ENCODE results near the gene GRM7.

The GRM7 gene

DNA sequence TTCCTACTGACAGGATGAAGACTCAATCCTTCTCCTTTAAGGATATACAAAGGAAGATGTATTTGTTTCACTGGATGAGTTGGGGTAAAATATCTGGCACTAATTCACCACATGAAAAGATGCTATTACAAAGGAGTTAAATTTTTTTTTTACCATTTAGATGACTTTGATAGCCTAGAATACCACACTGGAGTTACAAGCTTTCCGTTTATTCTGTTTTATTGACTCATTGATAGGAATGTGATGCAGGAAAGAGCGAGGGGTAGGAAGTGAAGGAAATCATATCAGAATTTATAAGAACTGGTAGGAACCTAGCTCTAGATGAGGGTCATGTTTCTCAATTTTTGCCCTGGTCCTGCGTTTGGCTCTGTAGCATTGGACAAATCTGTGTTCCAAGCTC, 427.2 kb downstream of the GRM7 start:
- TF ChIP-seq, protein P1, sequence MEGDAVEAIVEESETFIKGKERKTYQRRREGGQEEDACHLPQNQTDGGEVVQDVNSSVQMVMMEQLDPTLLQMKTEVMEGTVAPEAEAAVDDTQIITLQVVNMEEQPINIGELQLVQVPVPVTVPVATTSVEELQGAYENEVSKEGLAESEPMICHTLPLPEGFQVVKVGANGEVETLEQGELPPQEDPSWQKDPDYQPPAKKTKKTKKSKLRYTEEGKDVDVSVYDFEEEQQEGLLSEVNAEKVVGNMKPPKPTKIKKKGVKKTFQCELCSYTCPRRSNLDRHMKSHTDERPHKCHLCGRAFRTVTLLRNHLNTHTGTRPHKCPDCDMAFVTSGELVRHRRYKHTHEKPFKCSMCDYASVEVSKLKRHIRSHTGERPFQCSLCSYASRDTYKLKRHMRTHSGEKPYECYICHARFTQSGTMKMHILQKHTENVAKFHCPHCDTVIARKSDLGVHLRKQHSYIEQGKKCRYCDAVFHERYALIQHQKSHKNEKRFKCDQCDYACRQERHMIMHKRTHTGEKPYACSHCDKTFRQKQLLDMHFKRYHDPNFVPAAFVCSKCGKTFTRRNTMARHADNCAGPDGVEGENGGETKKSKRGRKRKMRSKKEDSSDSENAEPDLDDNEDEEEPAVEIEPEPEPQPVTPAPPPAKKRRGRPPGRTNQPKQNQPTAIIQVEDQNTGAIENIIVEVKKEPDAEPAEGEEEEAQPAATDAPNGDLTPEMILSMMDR (IDR thresholded peaks at IDR 0.05; ENCODE audit: borderline replicate concordance, control extremely low read depth, extremely low read depth, insufficient read depth, missing control alignments) = no peak
- in situ Hi-C loops (cut with MboI; ENCODE audit: low sequenced_read_pairs, unreplicated experiment) = no loop called here

DNA sequence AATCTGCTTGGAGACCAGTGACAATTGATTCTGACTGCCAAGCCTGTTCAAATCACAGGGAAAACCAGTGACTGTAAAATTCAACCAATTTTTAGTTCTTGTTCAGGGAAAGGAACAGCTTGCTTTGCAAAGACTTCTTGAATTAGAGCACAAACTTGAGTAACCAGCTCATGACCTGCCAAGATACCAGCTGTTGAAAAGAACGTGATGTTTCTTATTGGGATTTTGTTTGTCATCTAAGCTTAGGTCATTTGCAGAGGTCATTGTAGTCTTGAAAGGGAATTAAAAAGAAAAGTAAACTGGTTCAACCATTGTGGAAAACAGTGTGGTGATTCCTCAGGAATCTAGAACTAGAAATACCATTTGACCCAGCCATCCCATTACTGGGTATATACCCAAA, 428.2 kb downstream of the GRM7 start:
- no peak for DNase-seq (ENCODE audit: low spot score)
- in situ Hi-C loops (cut with MboI; ENCODE audit: low sequenced_read_pairs, unreplicated experiment) = no loop called here
- TF ChIP-seq, protein P1 (IDR thresholded peaks at IDR 0.05; ENCODE audit: borderline replicate concordance, control extremely low read depth, extremely low read depth, insufficient read depth, missing control alignments) = no peak

More for the DNA sequence above, 427.2 kb downstream of the GRM7 start:
- no peak for DNase-seq (ENCODE audit: low spot score)

DNA sequence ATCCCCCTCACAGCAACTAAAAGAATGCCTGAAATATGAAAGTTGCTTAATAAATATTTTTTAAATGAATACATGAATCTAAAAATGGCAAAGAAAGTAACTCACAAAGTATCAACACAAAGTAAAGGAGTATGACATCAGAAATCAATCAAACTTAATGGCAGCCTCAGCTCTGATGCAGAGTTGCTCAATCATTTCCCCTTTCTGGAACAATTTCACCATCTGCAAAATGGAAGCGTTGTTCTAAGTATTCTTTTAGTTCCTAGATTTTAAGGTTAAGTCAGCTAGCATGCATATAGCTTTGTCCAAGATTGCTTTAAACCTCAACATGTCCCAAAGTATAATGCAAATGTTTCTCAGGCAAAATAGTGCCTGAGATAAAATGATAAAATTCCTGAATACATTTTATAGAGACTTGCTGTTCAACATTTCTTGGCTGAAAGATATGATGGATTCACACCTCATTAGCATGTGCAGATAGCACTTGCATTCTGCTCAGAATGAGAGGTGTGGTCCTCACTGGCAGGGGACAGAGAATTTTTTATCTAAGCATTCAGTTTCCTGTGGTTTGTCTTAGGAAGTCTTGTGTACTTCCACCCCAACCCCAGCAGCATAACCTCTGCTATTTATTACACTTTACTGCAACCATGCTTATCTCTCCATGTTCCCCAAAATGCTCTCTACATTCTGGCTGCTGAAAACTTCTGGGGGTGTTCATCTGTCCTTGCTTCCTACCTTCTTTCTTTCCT, 429.3 kb downstream of the GRM7 start:
- in situ Hi-C loops (cut with MboI; ENCODE audit: low sequenced_read_pairs, unreplicated experiment) = no loop called here
- TF ChIP-seq, protein P1 (IDR thresholded peaks at IDR 0.05; ENCODE audit: borderline replicate concordance, control extremely low read depth, extremely low read depth, insufficient read depth, missing control alignments) = no peak

DNA sequence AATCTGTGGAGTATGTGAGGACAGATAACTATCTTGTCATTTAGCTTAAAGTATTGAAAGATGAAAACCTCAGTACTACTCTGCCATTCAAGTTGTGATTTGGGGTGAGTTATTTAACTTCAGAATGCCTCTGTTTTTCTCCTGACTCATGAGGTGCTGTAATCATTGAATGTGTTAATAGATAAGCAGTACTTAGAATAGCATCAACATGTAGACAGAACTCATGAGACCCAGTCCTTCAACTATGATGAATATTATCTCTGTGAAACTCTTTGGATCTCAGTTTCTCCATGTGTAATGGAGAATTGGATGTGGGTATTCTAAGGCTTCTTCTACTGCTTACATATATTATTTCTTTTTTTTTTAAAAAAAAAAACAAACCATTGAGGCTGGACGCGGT, 431.4 kb downstream of the GRM7 start:
- in situ Hi-C loops (cut with MboI; ENCODE audit: low sequenced_read_pairs, unreplicated experiment) = no loop called here

More for the DNA sequence above, 429.3 kb downstream of the GRM7 start:
- no peak for DNase-seq (ENCODE audit: low spot score)

DNA sequence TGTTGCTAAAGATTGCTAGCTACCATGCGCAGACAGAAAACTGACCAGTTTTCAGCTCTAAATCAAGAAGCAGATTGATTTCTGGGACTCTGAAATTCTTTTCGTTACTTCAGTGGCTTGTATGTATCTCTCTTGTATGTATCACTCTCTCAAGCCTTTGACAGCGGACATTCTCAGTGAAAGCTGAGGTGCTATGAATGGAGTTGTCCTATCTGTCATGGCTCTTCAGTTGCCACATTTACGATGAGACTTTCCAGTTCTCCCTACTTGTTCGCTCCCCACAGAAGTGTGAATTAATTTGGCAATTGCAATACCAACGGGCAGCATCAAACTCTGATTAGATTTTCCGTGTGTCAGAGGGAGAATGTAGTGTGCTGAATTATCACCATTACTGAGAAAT, 432.4 kb downstream of the GRM7 start:
- in situ Hi-C loops (cut with MboI; ENCODE audit: low sequenced_read_pairs, unreplicated experiment) = no loop called here
- no peak for DNase-seq (ENCODE audit: low spot score)
- TF ChIP-seq, protein P1 (IDR thresholded peaks at IDR 0.05; ENCODE audit: borderline replicate concordance, control extremely low read depth, extremely low read depth, insufficient read depth, missing control alignments) = no peak

More for the DNA sequence above, 431.4 kb downstream of the GRM7 start:
- DNase-seq (ENCODE audit: low spot score) = no peak
- TF ChIP-seq, protein P1 (IDR thresholded peaks at IDR 0.05; ENCODE audit: borderline replicate concordance, control extremely low read depth, extremely low read depth, insufficient read depth, missing control alignments) = no peak

DNA sequence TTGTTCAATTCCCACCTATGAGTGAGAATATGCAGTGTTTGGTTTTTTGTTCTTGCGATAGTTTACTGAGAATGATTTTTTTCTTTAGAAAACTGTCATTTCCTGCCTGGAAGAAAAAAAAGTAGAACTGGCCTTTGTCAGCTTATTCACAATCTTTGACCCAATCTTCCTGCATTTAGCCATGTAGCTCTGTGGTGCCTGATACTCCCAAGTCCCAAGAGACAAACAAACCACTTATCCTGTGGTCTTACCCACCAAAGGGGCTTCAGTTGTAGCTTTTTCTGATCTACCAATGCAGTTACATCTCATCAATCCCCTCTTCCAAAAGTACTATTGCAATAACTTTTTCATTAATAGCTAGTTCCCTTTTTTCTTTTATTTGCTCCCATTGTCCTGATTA, 444.6 kb downstream of the GRM7 start:
- DNase-seq (ENCODE audit: low spot score) = no peak
- TF ChIP-seq, protein P1 (IDR thresholded peaks at IDR 0.05; ENCODE audit: borderline replicate concordance, control extremely low read depth, extremely low read depth, insufficient read depth, missing control alignments) = no peak
- in situ Hi-C loops (cut with MboI; ENCODE audit: low sequenced_read_pairs, unreplicated experiment) = no loop called here
